Sigmoid colon (tissue), 7 donors: ENCODE results near the gene MRAS. TPM values are rescaled to one million over a fixed set of nuclear protein-coding genes. Genes with fewer than 3 reads are reported as not detected.

Experiments used
- DNase-seq: peaks from one replicate; pipeline ENCODE4 v3.0.0-alpha.2; 2019
- H3K27ac ChIP-seq, 4 donors: fragments of 200-600 bp; sonication (generic); one replicate each; pipeline ENCODE4 v1.5.1; 2016 to 2019; ENCODE audit warnings: mild to moderate bottlenecking in 1 of 4
- H3K27me3 ChIP-seq, 3 donors: fragments of 200-600 bp; sonication (generic); one replicate each; pipeline ENCODE4 v1.5.1; 2019; ENCODE audit warnings: mild to moderate bottlenecking in 1 of 3
- H3K36me3 ChIP-seq, 4 donors: fragments of 200-600 bp; sonication (generic); one replicate each; pipeline ENCODE4 v1.5.1; 2016 to 2019
- H3K4me1 ChIP-seq, 4 donors: fragments of 200-600 bp; sonication (generic); one replicate each; pipeline ENCODE4 v1.5.1; 2017 to 2019
- H3K4me3 ChIP-seq, 4 donors: fragments of 200-600 bp; sonication (generic); one replicate each; pipeline ENCODE4 v1.5.1; 2017 to 2019; ENCODE audit warnings: mild to moderate bottlenecking in 2 of 4, moderate library complexity in 1 of 4
- H3K9me3 ChIP-seq, 4 donors: fragments of 200-600 bp in 3 of 4; sonication (generic) in 3 of 4; one replicate each; pipeline versions ENCODE4 v1.5.1 to v1.6.1; 2013 to 2019
- EP300 ChIP-seq, 4 donors: sonication (generic); formaldehyde crosslinking; IDR thresholded peaks; one replicate each; pipeline ENCODE4 v1.6.1; 2017; ENCODE audit warnings: antibody characterized with exemption in 4 of 4
- POLR2A ChIP-seq, 2 donors: fragments of 450-650 bp; IDR thresholded peaks; one replicate each; pipeline ENCODE4 v1.6.1; 2016; ENCODE audit warnings: antibody characterized with exemption in 2 of 2, mild to moderate bottlenecking in 2 of 2, moderate library complexity in 2 of 2
- POLR2AphosphoS5 ChIP-seq, 4 donors: sonication (generic); formaldehyde crosslinking; IDR thresholded peaks; one replicate each; pipeline ENCODE4 v1.6.1; 2017; ENCODE audit warnings: antibody characterized with exemption in 4 of 4
- WGBS, 2 donors: extraction: QIAGEN DNeasy Blood & Tissue Kit; methylation state at CpG; one replicate each; pipeline ENCODE4 v1.1.7; 2013; 5-methylcytosine and 5-hydroxymethylcytosine counted together
- intact Hi-C: fragments of 100-400 bp; cut with DNase I; formaldehyde crosslinking; loops from one replicate; pipeline ENCODE4 v1.15.1; 2023
- polyA plus RNA-seq, 3 donors: library from polyadenylated mRNA; stranded (reverse); fragments of 200-250 nt; gene quantifications; one replicate each; pipeline ENCODE4 v1.2.3, GENCODE V29; 2013
- total RNA-seq, 4 donors: library from RNA; depleted of rRNA; stranded (reverse); fragments of >200 nt; gene quantifications; one replicate each; pipeline ENCODE4 v1.1.0, GENCODE V29; 2016
- TF ChIP-seq, protein P1 (sequence below), 4 experiments: fragments of 450-650 bp in 3 of 4; fragments of 200-600 bp in 1 of 4; IDR thresholded peaks; one replicate each; pipeline ENCODE4 v1.5.1; 2016 to 2019; ENCODE audit warnings: antibody characterized with exemption in 4 of 4, mild to moderate bottlenecking in 3 of 4, moderate library complexity in 2 of 4
- donor health status: healthy with polysubstance abuse.
- donor health status: Bipolar disorder and iron deficiency.
- donor health status: healthy.

The MRAS gene
- total and polyA plus RNA-seq, 7 donors, result 3.5 to 36.8 (median 24.4) TPM

DNA sequence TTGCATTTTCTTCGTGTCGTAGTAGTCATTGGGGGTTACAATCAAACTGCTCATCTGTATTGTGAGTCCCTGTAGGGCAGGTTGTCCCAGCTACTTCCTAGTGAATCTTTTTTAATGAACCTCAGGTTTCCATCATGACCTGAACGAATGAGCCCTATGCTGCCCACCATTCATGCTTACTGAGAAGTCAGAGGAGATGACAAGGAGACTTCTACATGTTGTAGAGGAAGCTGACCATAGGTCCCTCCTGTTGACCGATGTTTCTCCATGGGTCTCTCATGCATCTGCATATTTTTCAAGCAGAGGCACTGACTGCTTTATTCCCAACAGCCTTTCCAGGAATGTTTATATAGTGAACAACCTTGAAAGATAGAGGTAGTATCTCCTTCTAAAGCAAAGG lies 13.8 kb upstream of the MRAS start:
- Histone ChIP-seq H3K4me1 (peaks cover 0 to 6% (median 2%) of the 10 kb centered on the region in 4 donors), H3K36me3 (no peaks in the 10 kb centered on the region), H3K9me3 (no peaks in the 10 kb centered on the region), H3K27me3 (no peaks in the 10 kb centered on the region), H3K4me3 (no peak overlapping the region), H3K27ac (no peak overlapping the region)
- TF ChIP-seq, protein P1, sequence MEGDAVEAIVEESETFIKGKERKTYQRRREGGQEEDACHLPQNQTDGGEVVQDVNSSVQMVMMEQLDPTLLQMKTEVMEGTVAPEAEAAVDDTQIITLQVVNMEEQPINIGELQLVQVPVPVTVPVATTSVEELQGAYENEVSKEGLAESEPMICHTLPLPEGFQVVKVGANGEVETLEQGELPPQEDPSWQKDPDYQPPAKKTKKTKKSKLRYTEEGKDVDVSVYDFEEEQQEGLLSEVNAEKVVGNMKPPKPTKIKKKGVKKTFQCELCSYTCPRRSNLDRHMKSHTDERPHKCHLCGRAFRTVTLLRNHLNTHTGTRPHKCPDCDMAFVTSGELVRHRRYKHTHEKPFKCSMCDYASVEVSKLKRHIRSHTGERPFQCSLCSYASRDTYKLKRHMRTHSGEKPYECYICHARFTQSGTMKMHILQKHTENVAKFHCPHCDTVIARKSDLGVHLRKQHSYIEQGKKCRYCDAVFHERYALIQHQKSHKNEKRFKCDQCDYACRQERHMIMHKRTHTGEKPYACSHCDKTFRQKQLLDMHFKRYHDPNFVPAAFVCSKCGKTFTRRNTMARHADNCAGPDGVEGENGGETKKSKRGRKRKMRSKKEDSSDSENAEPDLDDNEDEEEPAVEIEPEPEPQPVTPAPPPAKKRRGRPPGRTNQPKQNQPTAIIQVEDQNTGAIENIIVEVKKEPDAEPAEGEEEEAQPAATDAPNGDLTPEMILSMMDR (IDR thresholded peaks at IDR 0.05), result no peak
- TF ChIP-seq POLR2A (IDR thresholded peaks at IDR 0.05), result no peak
- TF ChIP-seq POLR2AphosphoS5 (IDR thresholded peaks at IDR 0.05), result no peak
- TF ChIP-seq EP300 (IDR thresholded peaks at IDR 0.05), result no peak
- WGBS, 2 donors, result 86 to 87% methylated on average over 4 of the region's 4 CpGs
- no peak for DNase-seq
- intact Hi-C loops, result loop anchor here (5.0 kb wide), 2 partner anchors 48 to 98 kb away; partner anchors contain the start of gene ESYT3

GRCh38 chr3:138336454-138336999 lies 11.9 kb upstream of the MRAS start:
- Histone ChIP-seq H3K4me3 (no peak overlapping the region), H3K4me1 (no peaks in the 10 kb centered on the region), H3K27ac (no peak overlapping the region), H3K9me3 (no peaks in the 10 kb centered on the region), H3K27me3 (no peaks in the 10 kb centered on the region), H3K36me3 (no peaks in the 10 kb centered on the region)
- intact Hi-C loops, result no loop called here
- TF ChIP-seq POLR2AphosphoS5 (IDR thresholded peaks at IDR 0.05) (no peak), EP300 (IDR thresholded peaks at IDR 0.05) (no peak), POLR2A (IDR thresholded peaks at IDR 0.05) (no peak)
- TF ChIP-seq, protein P1 (IDR thresholded peaks at IDR 0.05), result no peak
- DNase-seq, result no peak
- 90 to 92% methylated on average over 4 of the region's 4 CpGs for WGBS, 2 donors

GRCh38 chr3:138338244-138338643 lies 10.1 kb upstream of the MRAS start:
- intact Hi-C loops, result no loop called here
- TF ChIP-seq, protein P1 (IDR thresholded peaks at IDR 0.05), result no peak
- no peak for TF ChIP-seq POLR2A (IDR thresholded peaks at IDR 0.05)
- Histone ChIP-seq H3K4me3 (no peak overlapping the region), H3K36me3 (no peaks in the 10 kb centered on the region), H3K27me3 (no peaks in the 10 kb centered on the region), H3K27ac (no peak overlapping the region), H3K4me1 (no peaks in the 10 kb centered on the region), H3K9me3 (no peaks in the 10 kb centered on the region)
- 50 to 71% methylated on average over 5 of the region's 5 CpGs for WGBS, 2 donors
- no peak for DNase-seq

GRCh38 chr3:138338811-138339210 lies 9.6 kb upstream of the MRAS start:
- Histone ChIP-seq H3K4me3 (no peak overlapping the region), H3K27ac (no peak overlapping the region), H3K4me1 (no peaks in the 10 kb centered on the region), H3K9me3 (no peaks in the 10 kb centered on the region), H3K36me3 (no peaks in the 10 kb centered on the region), H3K27me3 (no peaks in the 10 kb centered on the region)
- no peak for DNase-seq
- WGBS, 2 donors, result 88 to 93% methylated on average over 5 of the region's 5 CpGs
- intact Hi-C loops, result no loop called here
- TF ChIP-seq EP300 (IDR thresholded peaks at IDR 0.05), result no peak

- no peak overlapping the region for H3K4me3 ChIP-seq
- no peak for DNase-seq
- TF ChIP-seq POLR2A (IDR thresholded peaks at IDR 0.05) (no peak), EP300 (IDR thresholded peaks at IDR 0.05) (no peak), POLR2AphosphoS5 (IDR thresholded peaks at IDR 0.05) (no peak)
- TF ChIP-seq, protein P1 (IDR thresholded peaks at IDR 0.05), result no peak
- no peaks in the 10 kb centered on the region for H3K27me3 ChIP-seq
- H3K9me3 ChIP-seq, result no peaks in the 10 kb centered on the region
- intact Hi-C loops, result no loop called here
- no peak overlapping the region for H3K27ac ChIP-seq
- H3K36me3 ChIP-seq, result no peaks in the 10 kb centered on the region
- H3K4me1 ChIP-seq, result no peaks in the 10 kb centered on the region
- WGBS, 2 donors, result 74 to 91% methylated on average over 5 of the region's 5 CpGs
These were observed 7.9 kb upstream of the MRAS start for GRCh38 chr3:138340511-138340910.
